ENCODE results near the gene HS1BP3. TPM values are rescaled to one million over a fixed set of nuclear protein-coding genes. Genes with fewer than 3 reads are reported as not detected.
A peak's percentile ranks its signal among the peaks of the same experiment; 100 is the strongest.

Gene HS1BP3
- total and polyA plus RNA-seq, 2 of the 13 experiments (the other 11 are each of a cell fraction or from before 2014, with no cell fraction given) = 15.2 to 22.0 TPM

DNA sequence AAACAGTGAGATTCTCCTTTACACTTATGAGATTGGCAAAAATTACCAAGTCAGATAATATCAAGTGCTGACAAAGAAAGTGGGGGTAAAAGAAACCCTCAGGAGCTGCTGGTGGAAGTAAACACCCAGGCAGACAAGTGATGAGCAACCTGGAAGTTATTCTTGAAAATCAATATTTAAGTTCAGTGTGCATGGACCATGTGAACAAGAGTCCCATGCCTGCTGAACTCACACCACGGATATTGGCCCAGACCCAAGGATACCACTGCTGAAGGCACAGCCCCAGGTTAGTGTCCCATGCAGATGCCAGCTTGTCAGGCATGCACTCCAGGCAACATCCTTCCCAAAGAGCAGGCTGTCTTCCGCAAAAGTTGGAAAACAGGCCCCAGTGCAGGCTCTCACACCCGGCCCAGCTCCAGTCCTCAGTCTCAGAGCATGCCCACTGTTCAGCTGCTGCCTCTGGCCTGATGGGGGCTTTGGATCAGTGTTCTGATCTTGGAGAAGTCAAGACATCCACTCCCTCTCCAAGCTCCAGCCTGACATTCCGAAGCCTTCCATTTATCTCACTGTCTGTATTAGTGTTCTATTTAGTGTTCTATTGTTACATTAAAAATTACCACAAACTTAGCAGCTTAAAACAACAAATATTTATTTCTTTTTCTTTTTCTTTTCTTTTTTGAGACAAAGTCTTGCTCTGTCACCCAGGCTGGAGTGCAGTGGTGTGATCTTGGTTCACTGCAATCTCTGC lies 70.0 kb downstream of the HS1BP3 start (continued):
- no peak for TF ChIP-seq ZNF570 (CRISPR knock-in tag; IDR thresholded peaks at IDR 0.05; ENCODE audit: borderline replicate concordance)
- TF ChIP-seq ASH2L (IDR thresholded peaks at IDR 0.05; ENCODE audit: insufficient read length, low read depth, low read length) = peak; percentile 55
- TF ChIP-seq, protein P1, sequence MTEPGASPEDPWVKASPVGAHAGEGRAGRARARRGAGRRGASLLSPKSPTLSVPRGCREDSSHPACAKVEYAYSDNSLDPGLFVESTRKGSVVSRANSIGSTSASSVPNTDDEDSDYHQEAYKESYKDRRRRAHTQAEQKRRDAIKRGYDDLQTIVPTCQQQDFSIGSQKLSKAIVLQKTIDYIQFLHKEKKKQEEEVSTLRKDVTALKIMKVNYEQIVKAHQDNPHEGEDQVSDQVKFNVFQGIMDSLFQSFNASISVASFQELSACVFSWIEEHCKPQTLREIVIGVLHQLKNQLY (CRISPR knock-in tag; IDR thresholded peaks at IDR 0.05) = peak; percentile 97
- TF ChIP-seq ZNF263 (CRISPR knock-in tag; IDR thresholded peaks at IDR 0.05) = peak; percentile 55; the same call in 1 of the 2 replicates
- peak; percentile 76; the same call in 1 of the 2 replicates for TF ChIP-seq IRF2 (CRISPR knock-in tag; IDR thresholded peaks at IDR 0.05)
- TF ChIP-seq, protein P2, sequence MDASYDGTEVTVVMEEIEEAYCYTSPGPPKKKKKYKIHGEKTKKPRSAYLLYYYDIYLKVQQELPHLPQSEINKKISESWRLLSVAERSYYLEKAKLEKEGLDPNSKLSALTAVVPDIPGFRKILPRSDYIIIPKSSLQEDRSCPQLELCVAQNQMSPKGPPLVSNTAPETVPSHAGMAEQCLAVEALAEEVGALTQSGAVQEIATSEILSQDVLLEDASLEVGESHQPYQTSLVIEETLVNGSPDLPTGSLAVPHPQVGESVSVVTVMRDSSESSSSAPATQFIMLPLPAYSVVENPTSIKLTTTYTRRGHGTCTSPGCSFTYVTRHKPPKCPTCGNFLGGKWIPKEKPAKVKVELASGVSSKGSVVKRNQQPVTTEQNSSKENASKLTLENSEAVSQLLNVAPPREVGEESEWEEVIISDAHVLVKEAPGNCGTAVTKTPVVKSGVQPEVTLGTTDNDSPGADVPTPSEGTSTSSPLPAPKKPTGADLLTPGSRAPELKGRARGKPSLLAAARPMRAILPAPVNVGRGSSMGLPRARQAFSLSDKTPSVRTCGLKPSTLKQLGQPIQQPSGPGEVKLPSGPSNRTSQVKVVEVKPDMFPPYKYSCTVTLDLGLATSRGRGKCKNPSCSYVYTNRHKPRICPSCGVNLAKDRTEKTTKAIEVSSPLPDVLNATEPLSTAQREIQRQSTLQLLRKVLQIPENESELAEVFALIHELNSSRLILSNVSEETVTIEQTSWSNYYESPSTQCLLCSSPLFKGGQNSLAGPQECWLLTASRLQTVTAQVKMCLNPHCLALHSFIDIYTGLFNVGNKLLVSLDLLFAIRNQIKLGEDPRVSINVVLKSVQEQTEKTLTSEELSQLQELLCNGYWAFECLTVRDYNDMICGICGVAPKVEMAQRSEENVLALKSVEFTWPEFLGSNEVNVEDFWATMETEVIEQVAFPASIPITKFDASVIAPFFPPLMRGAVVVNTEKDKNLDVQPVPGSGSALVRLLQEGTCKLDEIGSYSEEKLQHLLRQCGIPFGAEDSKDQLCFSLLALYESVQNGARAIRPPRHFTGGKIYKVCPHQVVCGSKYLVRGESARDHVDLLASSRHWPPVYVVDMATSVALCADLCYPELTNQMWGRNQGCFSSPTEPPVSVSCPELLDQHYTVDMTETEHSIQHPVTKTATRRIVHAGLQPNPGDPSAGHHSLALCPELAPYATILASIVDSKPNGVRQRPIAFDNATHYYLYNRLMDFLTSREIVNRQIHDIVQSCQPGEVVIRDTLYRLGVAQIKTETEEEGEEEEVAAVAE (CRISPR knock-in tag; IDR thresholded peaks at IDR 0.05; ENCODE audit: borderline replicate concordance) = peak; percentile 84
- TF ChIP-seq, protein P3, sequence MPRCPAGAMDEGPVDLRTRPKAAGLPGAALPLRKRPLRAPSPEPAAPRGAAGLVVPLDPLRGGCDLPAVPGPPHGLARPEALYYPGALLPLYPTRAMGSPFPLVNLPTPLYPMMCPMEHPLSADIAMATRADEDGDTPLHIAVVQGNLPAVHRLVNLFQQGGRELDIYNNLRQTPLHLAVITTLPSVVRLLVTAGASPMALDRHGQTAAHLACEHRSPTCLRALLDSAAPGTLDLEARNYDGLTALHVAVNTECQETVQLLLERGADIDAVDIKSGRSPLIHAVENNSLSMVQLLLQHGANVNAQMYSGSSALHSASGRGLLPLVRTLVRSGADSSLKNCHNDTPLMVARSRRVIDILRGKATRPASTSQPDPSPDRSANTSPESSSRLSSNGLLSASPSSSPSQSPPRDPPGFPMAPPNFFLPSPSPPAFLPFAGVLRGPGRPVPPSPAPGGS (CRISPR knock-in tag; IDR thresholded peaks at IDR 0.05) = no peak
- no peak for TF ChIP-seq ZNF598 (CRISPR knock-in tag; IDR thresholded peaks at IDR 0.05; ENCODE audit: borderline replicate concordance)
- TF ChIP-seq TBX2 (CRISPR knock-in tag; IDR thresholded peaks at IDR 0.05; ENCODE audit: borderline replicate concordance) = peak; percentile 83
- TF ChIP-seq, protein P4, sequence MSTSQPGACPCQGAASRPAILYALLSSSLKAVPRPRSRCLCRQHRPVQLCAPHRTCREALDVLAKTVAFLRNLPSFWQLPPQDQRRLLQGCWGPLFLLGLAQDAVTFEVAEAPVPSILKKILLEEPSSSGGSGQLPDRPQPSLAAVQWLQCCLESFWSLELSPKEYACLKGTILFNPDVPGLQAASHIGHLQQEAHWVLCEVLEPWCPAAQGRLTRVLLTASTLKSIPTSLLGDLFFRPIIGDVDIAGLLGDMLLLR (CRISPR knock-in tag; IDR thresholded peaks at IDR 0.05) = 0 out of 2 replicates have a peak, but pooled peaks have one; percentile 51
- TF ChIP-seq ZFX (CRISPR knock-in tag; IDR thresholded peaks at IDR 0.05; ENCODE audit: low read depth) = peak; percentile 80
- TF ChIP-seq NFIB (CRISPR knock-in tag; IDR thresholded peaks at IDR 0.05; ENCODE audit: borderline replicate concordance) = no peak
- no peak; the same call in 1 of the 2 replicates for TF ChIP-seq ZSCAN25 (CRISPR knock-in tag; IDR thresholded peaks at IDR 0.05)
- TF ChIP-seq, protein P5, sequence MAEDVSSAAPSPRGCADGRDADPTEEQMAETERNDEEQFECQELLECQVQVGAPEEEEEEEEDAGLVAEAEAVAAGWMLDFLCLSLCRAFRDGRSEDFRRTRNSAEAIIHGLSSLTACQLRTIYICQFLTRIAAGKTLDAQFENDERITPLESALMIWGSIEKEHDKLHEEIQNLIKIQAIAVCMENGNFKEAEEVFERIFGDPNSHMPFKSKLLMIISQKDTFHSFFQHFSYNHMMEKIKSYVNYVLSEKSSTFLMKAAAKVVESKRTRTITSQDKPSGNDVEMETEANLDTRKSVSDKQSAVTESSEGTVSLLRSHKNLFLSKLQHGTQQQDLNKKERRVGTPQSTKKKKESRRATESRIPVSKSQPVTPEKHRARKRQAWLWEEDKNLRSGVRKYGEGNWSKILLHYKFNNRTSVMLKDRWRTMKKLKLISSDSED (CRISPR knock-in tag; IDR thresholded peaks at IDR 0.05) = no peak

Data from HepG2 (cell line).